DOHH2 (cell line): ENCODE data around the gene TSKS.

Experiments
- EZH2phosphoT487 ChIP-seq: fragments of 200-600 bp; sonication (generic); IDR thresholded peaks from 2 replicates; pipeline ENCODE4 v1.6.1; 2017; ENCODE audit warnings: borderline replicate concordance, mild to moderate bottlenecking, antibody characterized with exemption, low read length, moderate library complexity, mixed read lengths
- TF ChIP-seq, protein P1 (sequence below): fragments of 200-600 bp; sonication (generic); IDR thresholded peaks from one replicate; pipeline ENCODE4 v1.5.1; 2014; ENCODE audit warnings: antibody characterized with exemption, mild to moderate bottlenecking, low read depth, low read length; ENCODE audit not compliant: poor library complexity, severe bottlenecking

DNA sequence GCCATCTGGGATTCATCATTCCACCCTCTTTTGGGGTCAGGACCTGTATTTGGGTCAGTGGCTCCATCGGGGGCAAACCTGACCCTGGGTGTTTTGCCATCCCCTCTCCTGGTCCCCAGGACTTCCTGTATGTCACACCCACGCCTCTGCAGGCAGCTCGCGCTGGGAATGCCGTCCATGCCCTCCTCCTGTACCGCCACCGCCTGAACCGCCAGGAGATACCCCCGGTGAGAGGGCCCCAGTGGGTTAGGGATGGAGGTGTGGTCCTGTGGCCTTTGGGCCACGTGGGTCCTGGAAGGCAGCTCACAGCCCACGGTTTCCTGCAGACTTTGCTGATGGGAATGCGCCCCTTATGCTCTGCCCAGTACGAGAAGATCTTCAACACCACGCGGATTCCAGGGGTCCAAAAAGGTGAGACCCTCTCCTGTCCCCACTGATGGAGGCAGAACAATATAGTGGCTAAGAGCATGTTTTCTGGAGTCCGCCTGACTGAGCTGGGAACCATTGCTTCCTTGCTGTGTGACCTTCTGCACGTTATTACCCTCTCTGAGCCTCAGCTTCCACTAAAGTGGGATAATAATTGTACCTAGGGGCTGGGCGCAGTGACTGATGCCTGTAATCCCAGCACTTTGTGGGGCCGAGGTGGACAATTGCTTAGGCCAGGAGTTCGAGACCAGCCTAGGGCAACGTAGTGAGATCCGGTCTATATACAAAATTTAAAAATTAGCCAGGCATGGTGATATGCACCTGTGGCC lies 58.0 kb downstream of the TSKS start:
- TF ChIP-seq, protein P1, sequence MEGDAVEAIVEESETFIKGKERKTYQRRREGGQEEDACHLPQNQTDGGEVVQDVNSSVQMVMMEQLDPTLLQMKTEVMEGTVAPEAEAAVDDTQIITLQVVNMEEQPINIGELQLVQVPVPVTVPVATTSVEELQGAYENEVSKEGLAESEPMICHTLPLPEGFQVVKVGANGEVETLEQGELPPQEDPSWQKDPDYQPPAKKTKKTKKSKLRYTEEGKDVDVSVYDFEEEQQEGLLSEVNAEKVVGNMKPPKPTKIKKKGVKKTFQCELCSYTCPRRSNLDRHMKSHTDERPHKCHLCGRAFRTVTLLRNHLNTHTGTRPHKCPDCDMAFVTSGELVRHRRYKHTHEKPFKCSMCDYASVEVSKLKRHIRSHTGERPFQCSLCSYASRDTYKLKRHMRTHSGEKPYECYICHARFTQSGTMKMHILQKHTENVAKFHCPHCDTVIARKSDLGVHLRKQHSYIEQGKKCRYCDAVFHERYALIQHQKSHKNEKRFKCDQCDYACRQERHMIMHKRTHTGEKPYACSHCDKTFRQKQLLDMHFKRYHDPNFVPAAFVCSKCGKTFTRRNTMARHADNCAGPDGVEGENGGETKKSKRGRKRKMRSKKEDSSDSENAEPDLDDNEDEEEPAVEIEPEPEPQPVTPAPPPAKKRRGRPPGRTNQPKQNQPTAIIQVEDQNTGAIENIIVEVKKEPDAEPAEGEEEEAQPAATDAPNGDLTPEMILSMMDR = no peak
- no peak for TF ChIP-seq EZH2phosphoT487
